Stimulated activated naive B cell treated with anti-CD40 and anti-IgM and Interleukin-4, amounts not matched to agents 10 μg/mL and 1 μg/mL and 100 μg/mL, for 72 hours (primary cell): Measurements from ENCODE around the gene CD52.

ENCODE experiments used
- ATAC-seq, 2 donors: fragments of 150-1000 bp; cut with Tn5 transposase; replicated peaks; 2 replicates each; pipeline ENCODE4 v1.10.0; 2021; ENCODE audit warnings: moderate library complexity in 1 of 2
- DNase-seq: peaks from one replicate; pipeline ENCODE4 v3.0.0; 2021
- H3K27ac Mint-ChIP-seq: one replicate; pipeline ENCODE4 v1.8.0; 2022; ENCODE audit warnings: mild to moderate bottlenecking, mixed read lengths
- H3K27me3 Mint-ChIP-seq, 2 donors: one replicate each; pipeline ENCODE4 v1.8.0; 2022; ENCODE audit warnings: mixed read lengths in 2 of 2
- H3K36me3 Mint-ChIP-seq, 2 donors: one replicate each; pipeline ENCODE4 v1.8.0; 2022; ENCODE audit warnings: mixed read lengths in 2 of 2, mild to moderate bottlenecking in 1 of 2
- H3K4me1 Mint-ChIP-seq, 2 donors: one replicate each; pipeline ENCODE4 v1.8.0; 2022; ENCODE audit warnings: mixed read lengths in 2 of 2, mild to moderate bottlenecking in 1 of 2
- H3K4me3 Mint-ChIP-seq, 2 donors: one replicate each; pipeline ENCODE4 v1.8.0; 2022; ENCODE audit warnings: mild to moderate bottlenecking in 2 of 2, mixed read lengths in 2 of 2, moderate library complexity in 1 of 2
- H3K9me3 Mint-ChIP-seq, 2 donors: one replicate each; pipeline ENCODE4 v1.8.0; 2022; ENCODE audit warnings: mixed read lengths in 2 of 2, mild to moderate bottlenecking in 1 of 2

CD52 gene

GRCh38 chr1:26340047-26340481 lies 22.3 kb downstream of the CD52 start:
- Mint-ChIP-seq H3K27me3 (peaks cover 11 to 15% of the 10 kb centered on the region in 2 donors), H3K27ac (no peak overlapping the region), H3K36me3 (no peaks in the 10 kb centered on the region), H3K4me3 (no peak overlapping the region), H3K9me3 (no peaks in the 10 kb centered on the region), H3K4me1 (peaks cover 6 to 11% of the 10 kb centered on the region in 2 donors)
- no peak for ATAC-seq
- no peak for DNase-seq

- no peaks in the 10 kb centered on the region for H3K9me3 Mint-ChIP-seq
- DNase-seq (no peak), ATAC-seq (no peak)
- no peaks in the 10 kb centered on the region for H3K36me3 Mint-ChIP-seq
- peaks cover 11 to 19% of the 10 kb centered on the region in 2 donors for H3K27me3 Mint-ChIP-seq
- no peak overlapping the region for H3K27ac Mint-ChIP-seq
- H3K4me3 Mint-ChIP-seq = no peak overlapping the region
- peaks cover 1 to 6% of the 10 kb centered on the region in 2 donors for H3K4me1 Mint-ChIP-seq
Measured at GRCh38 chr1:26344147-26344920, 26.6 kb downstream of the CD52 start.

GRCh38 chr1:26345718-26346117 lies 28.0 kb downstream of the CD52 start:
- H3K9me3 Mint-ChIP-seq = no peaks in the 10 kb centered on the region
- H3K27me3 Mint-ChIP-seq = peaks cover 11 to 19% of the 10 kb centered on the region in 2 donors
- no peak overlapping the region for H3K4me3 Mint-ChIP-seq
- ATAC-seq = no peak
- H3K27ac Mint-ChIP-seq = no peak overlapping the region
- no peak for DNase-seq
- no peaks in the 10 kb centered on the region for H3K36me3 Mint-ChIP-seq
- peaks cover 1 to 6% of the 10 kb centered on the region in 2 donors for H3K4me1 Mint-ChIP-seq

- ATAC-seq = no peak
- H3K4me3 Mint-ChIP-seq = no peak overlapping the region
- DNase-seq = no peak
- H3K27ac Mint-ChIP-seq = no peak overlapping the region
- no peaks in the 10 kb centered on the region for H3K36me3 Mint-ChIP-seq
- peaks cover 1 to 6% of the 10 kb centered on the region in 2 donors for H3K4me1 Mint-ChIP-seq
- no peaks in the 10 kb centered on the region for H3K9me3 Mint-ChIP-seq
- peaks cover 11 to 19% of the 10 kb centered on the region in 2 donors for H3K27me3 Mint-ChIP-seq
Measured at GRCh38 chr1:26346274-26347033, 28.7 kb downstream of the CD52 start.

- ATAC-seq (no peak), DNase-seq (no peak)
- H3K36me3 Mint-ChIP-seq = no peaks in the 10 kb centered on the region
- no peak overlapping the region for H3K4me3 Mint-ChIP-seq
- H3K27ac Mint-ChIP-seq = no peak overlapping the region
- H3K9me3 Mint-ChIP-seq = no peaks in the 10 kb centered on the region
- peaks cover under 1 to 4% of the 10 kb centered on the region in 2 donors for H3K27me3 Mint-ChIP-seq
- peaks cover 1 to 6% of the 10 kb centered on the region in 2 donors for H3K4me1 Mint-ChIP-seq
Measured at GRCh38 chr1:26349188-26349876, 31.6 kb downstream of the CD52 start.

GRCh38 chr1:26349877-26350244 lies 32.1 kb downstream of the CD52 start:
- no peak overlapping the region for H3K27ac Mint-ChIP-seq
- peaks cover 1 to 6% of the 10 kb centered on the region in 2 donors for H3K4me1 Mint-ChIP-seq
- ATAC-seq = no peak
- no peaks in the 10 kb centered on the region for H3K9me3 Mint-ChIP-seq
- no peak overlapping the region for H3K4me3 Mint-ChIP-seq
- H3K36me3 Mint-ChIP-seq = no peaks in the 10 kb centered on the region
- H3K27me3 Mint-ChIP-seq = peaks cover 0 to 4% of the 10 kb centered on the region in 2 donors
- DNase-seq = no peak

GRCh38 chr1:26350343-26350700 lies 32.6 kb downstream of the CD52 start:
- Mint-ChIP-seq H3K9me3 (no peaks in the 10 kb centered on the region), H3K4me1 (peaks cover 1 to 6% of the 10 kb centered on the region in 2 donors), H3K36me3 (no peaks in the 10 kb centered on the region), H3K4me3 (no peak overlapping the region), H3K27ac (no peak overlapping the region), H3K27me3 (peaks cover 0 to 1% of the 10 kb centered on the region in 2 donors)
- no peak for DNase-seq
- ATAC-seq = no peak

- DNase-seq = no peak
- H3K27me3 Mint-ChIP-seq = peaks cover 3 to 4% of the 10 kb centered on the region in 2 donors
- ATAC-seq = no peak
- H3K9me3 Mint-ChIP-seq = no peaks in the 10 kb centered on the region
- H3K27ac Mint-ChIP-seq = no peak overlapping the region
- H3K36me3 Mint-ChIP-seq = no peaks in the 10 kb centered on the region
- peaks cover 4 to 6% of the 10 kb centered on the region in 2 donors for H3K4me1 Mint-ChIP-seq
- H3K4me3 Mint-ChIP-seq = no peak overlapping the region
Measured at GRCh38 chr1:26350701-26351589, 33.2 kb downstream of the CD52 start.

- H3K4me3 Mint-ChIP-seq = no peak overlapping the region
- no peaks in the 10 kb centered on the region for H3K9me3 Mint-ChIP-seq
- DNase-seq (no peak), ATAC-seq (no peak)
- H3K4me1 Mint-ChIP-seq = peaks cover 0 to 2% of the 10 kb centered on the region in 2 donors
- H3K36me3 Mint-ChIP-seq = no peaks in the 10 kb centered on the region
- H3K27ac Mint-ChIP-seq = no peak overlapping the region
- peaks cover 5 to 8% of the 10 kb centered on the region in 2 donors for H3K27me3 Mint-ChIP-seq
Measured at GRCh38 chr1:26351590-26352337, 34.0 kb downstream of the CD52 start.

- DNase-seq = no peak
- peaks cover 8% of the 10 kb centered on the region in 2 donors for H3K27me3 Mint-ChIP-seq
- H3K4me3 Mint-ChIP-seq = no peak overlapping the region
- ATAC-seq = no peak
- H3K36me3 Mint-ChIP-seq = no peaks in the 10 kb centered on the region
- H3K9me3 Mint-ChIP-seq = no peaks in the 10 kb centered on the region
- H3K27ac Mint-ChIP-seq = no peak overlapping the region
- peaks cover 0 to 2% of the 10 kb centered on the region in 2 donors for H3K4me1 Mint-ChIP-seq
Measured at GRCh38 chr1:26352338-26352679, 34.6 kb downstream of the CD52 start.

- DNase-seq (no peak), ATAC-seq (no peak)
- Mint-ChIP-seq H3K36me3 (no peaks in the 10 kb centered on the region), H3K27ac (peak overlapping the region; percentile 38), H3K4me3 (no peak overlapping the region), H3K9me3 (no peaks in the 10 kb centered on the region), H3K4me1 (peaks cover 0 to 2% of the 10 kb centered on the region in 2 donors), H3K27me3 (peaks cover 8 to 12% of the 10 kb centered on the region in 2 donors)
Measured at GRCh38 chr1:26353210-26353859, 35.6 kb downstream of the CD52 start.

GRCh38 chr1:26353976-26354820 lies 36.4 kb downstream of the CD52 start, which contains the start of gene CRYBG2:
TSS of gene CRYBG2 (minus strand) at chr1:26354130. CDS start at chr1:26346657, 7,473 bp downstream.
- Mint-ChIP-seq H3K4me1 (peaks cover 0 to 2% of the 10 kb centered on the region in 2 donors), H3K27me3 (peaks cover 16 to 17% of the 10 kb centered on the region in 2 donors), H3K9me3 (no peaks in the 10 kb centered on the region), H3K4me3 (no peak within 1 kb of the TSS), H3K36me3 (no peaks in the 10 kb centered on the region), H3K27ac (peak within 1 kb of the TSS; percentile 38)
- DNase-seq = no peak
- ATAC-seq = no peak
